Suprapubic skin (tissue), 4 donors: ENCODE data around the gene AMBRA1. TPM values are rescaled to one million over a fixed set of nuclear protein-coding genes. Genes with fewer than 3 reads are reported as not detected.

ENCODE experiments used
- DNase-seq, 2 donors: peaks; one replicate each; pipeline ENCODE4 v3.0.0-alpha.2; 2019; ENCODE audit warnings: low spot score in 2 of 2
- H3K27ac ChIP-seq: fragments of 200-600 bp; sonication (generic); one replicate; pipeline ENCODE4 v1.5.1; 2019
- H3K27me3 ChIP-seq: fragments of 200-600 bp; sonication (generic); one replicate; pipeline ENCODE4 v1.5.1; 2019
- H3K36me3 ChIP-seq: fragments of 200-600 bp; sonication (generic); one replicate; pipeline ENCODE4 v1.5.1; 2019
- H3K4me1 ChIP-seq: fragments of 200-600 bp; sonication (generic); one replicate; pipeline ENCODE4 v1.5.1; 2019
- H3K4me3 ChIP-seq: fragments of 200-600 bp; sonication (generic); one replicate; pipeline ENCODE4 v1.5.1; 2019; ENCODE audit warnings: mild to moderate bottlenecking
- H3K9me3 ChIP-seq: fragments of 200-600 bp; sonication (generic); one replicate; pipeline ENCODE4 v1.5.1; 2019
- CTCF ChIP-seq, 2 donors: fragments of 200-600 bp in 1 of 2; fragments of 450-650 bp in 1 of 2; sonication (generic) in 1 of 2; IDR thresholded peaks; one replicate each; pipeline ENCODE4 v1.5.1; 2016 to 2019; ENCODE audit warnings: antibody characterized with exemption in 2 of 2, mild to moderate bottlenecking in 1 of 2, moderate library complexity in 1 of 2
- EP300 ChIP-seq: sonication (generic); formaldehyde crosslinking; IDR thresholded peaks from one replicate; pipeline ENCODE4 v1.6.1; 2017; ENCODE audit warnings: antibody characterized with exemption
- POLR2A ChIP-seq, 2 donors: fragments of 450-650 bp; IDR thresholded peaks; one replicate each; pipeline ENCODE4 v1.6.1; 2017; ENCODE audit warnings: antibody characterized with exemption in 2 of 2, mild to moderate bottlenecking in 2 of 2, moderate library complexity in 2 of 2
- POLR2AphosphoS5 ChIP-seq, 3 donors: sonication (generic); formaldehyde crosslinking; IDR thresholded peaks; one replicate each; pipeline ENCODE4 v1.6.1; 2017; ENCODE audit warnings: antibody characterized with exemption in 3 of 3
- WGBS: methylation state at CpG from one replicate; pipeline ENCODE4 v1.1.5; 2018; 5-methylcytosine and 5-hydroxymethylcytosine counted together
- total RNA-seq, 4 donors: library from RNA; depleted of rRNA; stranded (reverse); fragments of >200 nt; gene quantifications; one replicate each; pipeline ENCODE4 v1.1.0, GENCODE V29; 2016

The AMBRA1 gene
- total RNA-seq, 4 donors from 2014 or later: 38.6 to 63.2 (median 45.6) TPM

GRCh38 chr11:46426233-46426991 lies 167.4 kb downstream of the AMBRA1 start:
- Histone ChIP-seq H3K27ac (no peak overlapping the region), H3K4me3 (no peak overlapping the region), H3K36me3 (peaks cover 27% of the 10 kb centered on the region), H3K9me3 (no peaks in the 10 kb centered on the region), H3K4me1 (no peaks in the 10 kb centered on the region), H3K27me3 (no peaks in the 10 kb centered on the region)
- 75% methylated on average over 4 of the region's 4 CpGs for WGBS
- TF ChIP-seq POLR2A (IDR thresholded peaks at IDR 0.05) (no peak), CTCF (IDR thresholded peaks at IDR 0.05) (no peak), POLR2AphosphoS5 (IDR thresholded peaks at IDR 0.05) (no peak), EP300 (no peak)
- DNase-seq: no peak

GRCh38 chr11:46422588-46422987 lies 171.2 kb downstream of the AMBRA1 start:
- H3K27me3 ChIP-seq: no peaks in the 10 kb centered on the region
- DNase-seq: no peak
- no peak overlapping the region for H3K27ac ChIP-seq
- no peak for TF ChIP-seq POLR2A (IDR thresholded peaks at IDR 0.05)
- TF ChIP-seq CTCF (IDR thresholded peaks at IDR 0.05): no peak
- TF ChIP-seq EP300: no peak
- TF ChIP-seq POLR2AphosphoS5 (IDR thresholded peaks at IDR 0.05): no peak
- no peak overlapping the region for H3K4me3 ChIP-seq
- H3K9me3 ChIP-seq: no peaks in the 10 kb centered on the region
- 85% methylated on average over 7 of the region's 7 CpGs for WGBS
- no peaks in the 10 kb centered on the region for H3K4me1 ChIP-seq
- H3K36me3 ChIP-seq: peaks cover 30% of the 10 kb centered on the region

- no peak overlapping the region for H3K4me3 ChIP-seq
- no peaks in the 10 kb centered on the region for H3K9me3 ChIP-seq
- H3K27me3 ChIP-seq: no peaks in the 10 kb centered on the region
- DNase-seq: no peak
- TF ChIP-seq EP300 (no peak), POLR2A (IDR thresholded peaks at IDR 0.05) (no peak), CTCF (IDR thresholded peaks at IDR 0.05) (no peak), POLR2AphosphoS5 (IDR thresholded peaks at IDR 0.05) (no peak)
- H3K4me1 ChIP-seq: no peaks in the 10 kb centered on the region
- H3K36me3 ChIP-seq: peaks cover 35% of the 10 kb centered on the region
- 95% methylated on average over 8 of the region's 8 CpGs for WGBS
- H3K27ac ChIP-seq: no peak overlapping the region
Measured at GRCh38 chr11:46421257-46421880, 172.5 kb downstream of the AMBRA1 start.

- H3K9me3 ChIP-seq: no peaks in the 10 kb centered on the region
- no peak overlapping the region for H3K4me3 ChIP-seq
- H3K36me3 ChIP-seq: peaks cover 43% of the 10 kb centered on the region
- DNase-seq: no peak
- no peaks in the 10 kb centered on the region for H3K4me1 ChIP-seq
- no peak overlapping the region for H3K27ac ChIP-seq
- TF ChIP-seq POLR2AphosphoS5 (IDR thresholded peaks at IDR 0.05) (no peak), POLR2A (IDR thresholded peaks at IDR 0.05) (no peak), CTCF (IDR thresholded peaks at IDR 0.05) (no peak), EP300 (no peak)
- WGBS: 92% methylated on average over 1 of the region's 1 CpG
- no peaks in the 10 kb centered on the region for H3K27me3 ChIP-seq
Measured at GRCh38 chr11:46420513-46420912, 173.3 kb downstream of the AMBRA1 start.

- WGBS: 96% methylated on average over 5 of the region's 5 CpGs
- Histone ChIP-seq H3K36me3 (peaks cover 59% of the 10 kb centered on the region), H3K4me1 (no peaks in the 10 kb centered on the region), H3K4me3 (no peak overlapping the region), H3K27me3 (no peaks in the 10 kb centered on the region), H3K9me3 (no peaks in the 10 kb centered on the region), H3K27ac (no peak overlapping the region)
- TF ChIP-seq POLR2A (IDR thresholded peaks at IDR 0.05) (no peak), CTCF (IDR thresholded peaks at IDR 0.05) (no peak), EP300 (no peak), POLR2AphosphoS5 (IDR thresholded peaks at IDR 0.05) (no peak)
- no peak for DNase-seq
Measured at GRCh38 chr11:46418751-46419150, 175.1 kb downstream of the AMBRA1 start.
